Mammary epithelial cell (primary cell): ENCODE measurements around the gene DMD.

Experiments
- CTCF ChIP-seq, 2 donors: IDR thresholded peaks in 1 of 2; conservative IDR thresholded peaks in 1 of 2; 2 replicates each; pipeline ENCODE4 v1.5.1; 2011 to 2012; ENCODE audit warnings: inconsistent platforms in 2 of 2, low read length in 2 of 2, mild to moderate bottlenecking in 2 of 2, control low read depth in 1 of 2, low read depth in 1 of 2; ENCODE audit not compliant: insufficient read depth in 1 of 2; ENCODE audit errors: extremely low read depth in 1 of 2
- EZH2 ChIP-seq: IDR thresholded peaks from 2 replicates; pipeline ENCODE4 v1.6.1; 2012; ENCODE audit warnings: low read length, inconsistent platforms, borderline replicate concordance

- TF ChIP-seq CTCF (conservative IDR thresholded peaks at IDR 0.05 in 1 of 2, IDR thresholded peaks at IDR 0.05 in 1 of 2; ENCODE audit: extremely low read depth in 1 of 2, insufficient read depth in 1 of 2, low read depth in 1 of 2, low read length in 2 of 2) (no peak), EZH2 (no peak)
These were observed 69.0 kb downstream of the DMD start for GRCh38 chrX:33142331-33142730.
